Measurements from ENCODE around the gene INPPL1.
"Not testable (repeated sequence)": the region's sequence is repeated elsewhere in the genome, so short reads cannot be mapped to it uniquely, and the experiment has no call there.

Gene INPPL1

GRCh38 chr11:72265951-72266350 lies 41.4 kb downstream of the INPPL1 start:
- no peak for DNase-seq (ENCODE audit: low read depth)
- H3K4me3 ChIP-seq (ENCODE audit: low read depth, low read length) = no peak overlapping the region
- TF ChIP-seq CTCF (IDR thresholded peaks at IDR 0.05; ENCODE audit: low read depth, low read length, missing control alignments) = no peak
- in situ Hi-C loops (cut with HindIII; ENCODE audit: low sequenced_read_pairs) = no loop called here

- H3K4me3 ChIP-seq (ENCODE audit: low read depth, low read length); in situ Hi-C loops (cut with HindIII; ENCODE audit: low sequenced_read_pairs): not testable (repeated sequence)
Observed at GRCh38 chr11:72266960-72267359, 42.4 kb downstream of the INPPL1 start.

GRCh38 chr11:72267956-72268617 lies 43.5 kb downstream of the INPPL1 start:
- no peak overlapping the region for H3K4me3 ChIP-seq (ENCODE audit: low read depth, low read length)
- TF ChIP-seq CTCF (IDR thresholded peaks at IDR 0.05; ENCODE audit: low read depth, low read length, missing control alignments) = no peak
- DNase-seq (ENCODE audit: low read depth) = no peak
- in situ Hi-C loops (cut with HindIII; ENCODE audit: low sequenced_read_pairs) = no loop called here

More at GRCh38 chr11:72266960-72267359, 42.4 kb downstream of the INPPL1 start:
- DNase-seq (ENCODE audit: low read depth) = not testable (repeated sequence)

GRCh38 chr11:72271980-72272379 lies 47.4 kb downstream of the INPPL1 start:
- no peak for TF ChIP-seq CTCF (IDR thresholded peaks at IDR 0.05; ENCODE audit: low read depth, low read length, missing control alignments)
- DNase-seq (ENCODE audit: low read depth) = no peak
- in situ Hi-C loops (cut with HindIII; ENCODE audit: low sequenced_read_pairs) = no loop called here
- H3K4me3 ChIP-seq (ENCODE audit: low read depth, low read length) = no peak overlapping the region

- DNase-seq (ENCODE audit: low read depth) = no peak
- H3K4me3 ChIP-seq (ENCODE audit: low read depth, low read length) = no peak overlapping the region
- no peak for TF ChIP-seq CTCF (IDR thresholded peaks at IDR 0.05; ENCODE audit: low read depth, low read length, missing control alignments)
- in situ Hi-C loops (cut with HindIII; ENCODE audit: low sequenced_read_pairs) = no loop called here
Observed at GRCh38 chr11:72274435-72274834, 49.9 kb downstream of the INPPL1 start.

- in situ Hi-C loops (cut with HindIII; ENCODE audit: low sequenced_read_pairs) = no loop called here
- no peak overlapping the region for H3K4me3 ChIP-seq (ENCODE audit: low read depth, low read length)
- no peak for TF ChIP-seq CTCF (IDR thresholded peaks at IDR 0.05; ENCODE audit: low read depth, low read length, missing control alignments)
- peak; percentile 59 for DNase-seq (ENCODE audit: low read depth)
Observed at GRCh38 chr11:72278905-72279304, 54.3 kb downstream of the INPPL1 start.

- DNase-seq (ENCODE audit: low read depth) = no peak
- no peak overlapping the region for H3K4me3 ChIP-seq (ENCODE audit: low read depth, low read length)
- in situ Hi-C loops (cut with HindIII; ENCODE audit: low sequenced_read_pairs) = no loop called here
- no peak for TF ChIP-seq CTCF (IDR thresholded peaks at IDR 0.05; ENCODE audit: low read depth, low read length, missing control alignments)
Observed at GRCh38 chr11:72280037-72280436, 55.5 kb downstream of the INPPL1 start.

Data from astrocyte of the cerebellum (primary cell).